ENCODE measurements around the gene SLX4.

Gene SLX4

GRCh38 chr16:3561626-3562025 lies 49.8 kb downstream of the SLX4 start:
- DNase-seq (ENCODE audit: insufficient read length, low spot score) (no peak), FAIRE-seq (no peak)
- no peak for TF ChIP-seq POLR2A (IDR thresholded peaks at IDR 0.05; ENCODE audit: low read depth, low read length)

GRCh38 chr16:3554351-3554928 lies 57.0 kb downstream of the SLX4 start:
- no peak for DNase-seq (ENCODE audit: insufficient read length, low spot score)
- no peak for TF ChIP-seq POLR2A (IDR thresholded peaks at IDR 0.05; ENCODE audit: low read depth, low read length)
- FAIRE-seq = no peak

- DNase-seq (ENCODE audit: insufficient read length, low spot score) (no peak), FAIRE-seq (no peak)
- TF ChIP-seq POLR2A (IDR thresholded peaks at IDR 0.05; ENCODE audit: low read depth, low read length) = no peak
Measured at GRCh38 chr16:3553138-3553923, 58.1 kb downstream of the SLX4 start.

GRCh38 chr16:3550851-3551847 lies 60.3 kb downstream of the SLX4 start:
- TF ChIP-seq POLR2A (IDR thresholded peaks at IDR 0.05; ENCODE audit: low read depth, low read length) = no peak
- DNase-seq (ENCODE audit: insufficient read length, low spot score) (no peak), FAIRE-seq (no peak)

GRCh38 chr16:3549906-3550305 lies 61.5 kb downstream of the SLX4 start:
- FAIRE-seq (no peak), DNase-seq (ENCODE audit: insufficient read length, low spot score) (no peak)
- TF ChIP-seq POLR2A (IDR thresholded peaks at IDR 0.05; ENCODE audit: low read depth, low read length) = no peak

GRCh38 chr16:3548859-3549258 lies 62.5 kb downstream of the SLX4 start:
- no peak for DNase-seq (ENCODE audit: insufficient read length, low spot score)
- FAIRE-seq = no peak
- TF ChIP-seq POLR2A (IDR thresholded peaks at IDR 0.05; ENCODE audit: low read depth, low read length) = no peak

GRCh38 chr16:3548445-3548844 lies 63.0 kb downstream of the SLX4 start:
- FAIRE-seq (no peak), DNase-seq (ENCODE audit: insufficient read length, low spot score) (no peak)
- no peak for TF ChIP-seq POLR2A (IDR thresholded peaks at IDR 0.05; ENCODE audit: low read depth, low read length)

GRCh38 chr16:3546986-3547682 lies 64.3 kb downstream of the SLX4 start:
- FAIRE-seq (no peak), DNase-seq (ENCODE audit: insufficient read length, low spot score) (no peak)
- TF ChIP-seq POLR2A (IDR thresholded peaks at IDR 0.05; ENCODE audit: low read depth, low read length) = no peak

GRCh38 chr16:3542601-3543373 lies 68.6 kb downstream of the SLX4 start:
- DNase-seq (ENCODE audit: insufficient read length, low spot score) (no peak), FAIRE-seq (no peak)
- no peak for TF ChIP-seq POLR2A (IDR thresholded peaks at IDR 0.05; ENCODE audit: low read depth, low read length)

- DNase-seq (ENCODE audit: insufficient read length, low spot score) (no peak), FAIRE-seq (no peak)
- no peak for TF ChIP-seq POLR2A (IDR thresholded peaks at IDR 0.05; ENCODE audit: low read depth, low read length)
Measured at GRCh38 chr16:3541527-3542155, 69.8 kb downstream of the SLX4 start.

- TF ChIP-seq POLR2A (IDR thresholded peaks at IDR 0.05; ENCODE audit: low read depth, low read length) = no peak
- no peak for DNase-seq (ENCODE audit: insufficient read length, low spot score)
- FAIRE-seq = no peak
Measured at GRCh38 chr16:3538222-3538621, 73.2 kb downstream of the SLX4 start.

- no peak for TF ChIP-seq POLR2A (IDR thresholded peaks at IDR 0.05; ENCODE audit: low read depth, low read length)
- DNase-seq (ENCODE audit: insufficient read length, low spot score) = no peak
- no peak for FAIRE-seq
Measured at GRCh38 chr16:3536851-3537250, 74.6 kb downstream of the SLX4 start.
